ENCODE results near the gene TGM2. TPM values are rescaled to one million over a fixed set of nuclear protein-coding genes. Genes with fewer than 3 reads are reported as not detected.

TGM2 gene
- total RNA-seq, 1 donor from 2014 or later: 3.3 TPM

DNA sequence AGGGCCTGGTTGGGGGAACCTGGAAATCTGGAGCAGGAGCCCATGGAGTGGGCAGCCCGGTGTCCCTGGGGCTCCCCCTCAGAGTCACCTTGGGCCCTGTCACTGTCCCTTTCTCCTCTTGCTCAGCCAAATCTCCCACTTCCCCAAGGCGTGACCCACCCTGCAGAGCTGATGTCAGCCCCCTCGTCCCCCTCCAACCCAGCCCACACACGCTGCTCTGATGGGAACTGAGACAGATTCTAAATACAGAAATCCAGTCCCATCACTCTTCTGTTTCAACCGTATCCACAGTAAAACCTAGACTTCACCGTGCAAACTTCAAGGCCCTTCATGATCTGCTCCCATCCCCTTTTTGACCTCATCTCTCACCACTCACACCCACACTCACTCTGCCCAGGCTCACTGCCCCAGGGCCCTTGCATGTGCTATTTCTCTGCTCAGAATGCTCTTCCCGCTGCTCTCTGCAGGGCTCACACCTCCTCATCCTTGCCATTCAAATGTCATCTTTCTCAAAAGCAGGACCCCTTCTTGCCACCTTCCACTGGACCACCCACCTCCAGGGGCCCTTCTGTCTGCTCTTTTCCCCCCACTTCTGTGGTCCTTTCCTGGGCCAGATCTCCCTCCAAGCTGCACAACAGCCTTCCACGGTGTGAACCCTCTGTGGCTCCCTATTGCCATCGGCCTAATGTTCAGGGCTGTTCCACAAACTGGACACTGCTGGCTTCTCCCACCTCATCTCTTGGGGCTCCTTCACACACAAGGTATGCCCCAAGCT, 16.6 kb downstream of the TGM2 start:
- FAIRE-seq (no peak), DNase-seq (ENCODE audit: low spot score in 2 of 2) (no peak)

DNA sequence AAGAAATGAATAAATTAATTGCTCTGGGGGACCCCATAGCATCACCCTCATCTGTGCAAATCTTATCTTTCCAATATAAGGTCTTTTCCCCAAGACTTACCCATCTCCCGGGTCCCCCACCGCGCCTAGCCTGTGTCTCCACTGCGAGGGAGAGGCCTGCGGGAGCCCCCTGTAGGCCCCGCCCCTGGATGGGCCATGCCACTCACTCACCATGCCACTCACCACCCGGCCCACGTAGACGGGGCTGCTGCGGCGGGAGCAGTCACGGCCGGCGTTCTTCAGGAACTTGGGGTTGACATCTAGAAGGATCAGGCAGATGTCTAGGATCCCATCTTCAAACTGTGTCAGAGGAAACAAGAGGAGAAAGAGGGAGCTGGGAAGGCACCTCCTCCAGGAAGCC, 17.3 kb downstream of the TGM2 start:
- FAIRE-seq: no peak
- no peak for DNase-seq (ENCODE audit: low spot score in 2 of 2)

DNA sequence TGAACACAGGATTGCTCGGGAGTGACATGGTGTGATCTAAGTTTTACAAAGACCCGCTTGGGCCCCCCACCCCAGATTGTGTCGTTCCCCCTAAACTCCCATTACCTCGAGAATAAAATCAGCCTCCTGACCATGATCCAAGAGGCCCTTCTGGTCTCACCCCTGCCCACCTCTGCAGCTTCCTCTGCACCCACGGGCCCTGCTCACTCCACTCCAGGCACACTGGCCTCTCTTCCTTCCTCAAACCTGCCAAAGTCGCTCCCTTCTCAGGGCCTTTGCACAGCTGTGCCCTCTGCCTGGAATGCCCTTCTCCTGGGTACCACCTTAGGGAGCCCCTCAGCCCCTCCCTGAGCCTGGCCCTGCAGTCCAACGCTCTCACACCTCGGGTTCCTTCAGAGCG, 17.9 kb downstream of the TGM2 start:
- FAIRE-seq (no peak), DNase-seq (ENCODE audit: low spot score in 2 of 2) (no peak)

DNA sequence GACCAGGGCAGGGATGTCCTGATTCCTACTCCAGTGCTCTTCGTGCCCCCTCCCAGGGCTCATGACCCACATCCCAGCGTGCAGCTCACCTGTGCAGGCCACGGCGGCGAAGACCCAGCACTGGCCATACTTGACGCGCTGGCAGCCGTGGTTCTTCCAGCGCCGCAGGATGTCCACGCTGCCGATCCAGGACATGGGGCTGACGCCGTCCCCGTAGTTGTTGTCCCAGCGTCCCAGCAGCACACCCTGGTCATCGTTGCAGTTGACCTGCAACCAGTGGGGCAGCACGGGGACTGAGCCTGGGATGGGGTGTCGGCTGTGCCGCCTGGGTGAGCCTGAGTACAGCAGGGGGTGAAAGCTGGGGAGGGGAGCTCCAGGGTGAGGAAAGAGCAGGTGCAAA, 18.4 kb downstream of the TGM2 start:
- FAIRE-seq (no peak), DNase-seq (ENCODE audit: low spot score in 2 of 2) (no peak)

DNA sequence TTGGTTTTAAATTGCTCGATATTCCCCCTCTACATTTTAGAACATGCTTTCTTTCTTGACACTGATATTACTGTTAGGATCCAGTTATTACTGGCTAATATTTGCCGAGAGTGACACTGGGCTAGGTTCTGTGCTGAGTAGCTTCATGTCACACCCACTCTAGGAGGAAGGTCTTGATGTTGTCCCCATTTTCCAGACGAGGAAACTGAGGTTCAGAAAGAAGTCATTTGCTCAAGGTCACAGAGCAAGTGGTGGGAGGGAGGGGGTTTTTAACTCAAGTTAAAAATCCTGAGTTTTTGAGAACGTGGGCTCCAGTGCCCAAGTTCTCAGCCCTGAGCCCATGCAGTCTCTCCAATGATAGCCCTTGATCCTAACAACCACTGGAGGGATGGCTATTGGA, 18.9 kb downstream of the TGM2 start:
- FAIRE-seq (no peak), DNase-seq (ENCODE audit: low spot score in 2 of 2) (no peak)

DNA sequence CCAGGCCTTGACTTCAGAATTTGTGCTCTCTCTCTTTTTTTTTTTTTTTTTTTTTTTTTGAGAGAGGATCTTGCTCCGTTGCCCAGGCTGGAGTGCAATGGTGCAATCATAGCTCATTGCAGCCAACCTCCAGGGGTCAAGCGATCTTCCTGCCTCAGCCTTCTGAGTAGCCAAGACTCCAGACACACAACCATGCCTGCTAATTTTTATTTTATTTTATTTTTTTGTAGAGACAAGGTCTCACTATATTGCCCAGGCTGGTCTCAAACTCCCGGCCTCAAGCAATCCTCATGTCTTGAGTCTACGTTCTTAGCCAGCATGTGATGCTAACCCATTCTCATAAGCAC, 19.4 kb downstream of the TGM2 start:
- FAIRE-seq (no peak), DNase-seq (ENCODE audit: low spot score in 2 of 2) (no peak)

DNA sequence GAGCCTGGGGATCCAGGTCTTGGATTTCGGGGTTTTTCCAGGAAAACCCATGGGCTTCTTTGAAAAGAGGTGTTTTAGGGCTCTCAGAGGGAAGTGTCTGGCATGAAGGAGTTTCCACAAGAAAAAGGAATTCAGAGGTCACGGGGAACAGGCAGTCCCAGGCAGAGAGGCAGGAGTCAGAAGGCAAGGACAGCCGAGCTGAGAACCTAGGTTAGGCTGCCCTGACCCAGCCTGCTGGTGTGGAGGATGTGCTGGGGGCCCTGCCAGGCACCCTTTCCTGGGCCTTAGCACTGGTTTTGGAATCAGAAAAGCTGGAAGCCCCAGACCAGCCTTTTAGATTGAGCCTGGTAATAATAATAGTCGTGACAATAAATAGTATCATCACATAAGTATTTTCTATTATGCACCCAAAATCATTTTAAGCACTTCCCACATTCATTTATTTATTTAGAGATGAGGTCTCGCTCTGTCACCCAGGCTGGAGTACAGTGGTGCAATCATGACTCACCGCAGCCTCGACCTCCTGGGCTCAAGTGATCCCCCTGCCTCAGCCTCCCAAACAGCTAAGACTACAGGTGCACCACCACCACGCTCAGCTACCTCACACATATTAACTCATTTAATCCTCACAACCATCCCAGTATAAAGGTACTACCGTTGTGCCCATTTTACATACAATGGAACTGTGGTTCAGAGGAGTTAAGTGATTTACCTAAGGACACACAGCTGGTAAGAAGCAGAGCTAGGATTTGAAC, 19.9 kb downstream of the TGM2 start:
- DNase-seq (ENCODE audit: low spot score in 2 of 2): no peak
- no peak for FAIRE-seq

DNA sequence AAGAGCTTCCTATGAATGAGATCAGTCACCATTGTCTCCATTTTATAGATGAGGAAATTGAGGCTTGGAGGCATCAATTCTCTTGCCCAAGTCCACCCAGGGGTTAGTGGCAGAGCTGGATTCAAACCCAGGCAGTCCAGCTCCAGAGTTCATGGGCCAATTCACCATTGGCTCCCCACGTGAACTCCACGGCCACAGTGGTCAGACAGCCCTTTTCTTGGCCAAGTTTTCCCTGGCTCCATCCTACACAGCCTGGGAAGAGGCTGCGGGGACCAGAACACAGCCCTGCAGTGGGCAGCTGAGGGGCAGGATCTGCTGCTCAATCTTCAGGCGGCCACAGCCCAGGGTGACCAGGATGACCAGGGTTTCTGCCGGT, 20.5 kb downstream of the TGM2 start:
- no peak for DNase-seq (ENCODE audit: low spot score in 2 of 2)
- no peak for FAIRE-seq

DNA sequence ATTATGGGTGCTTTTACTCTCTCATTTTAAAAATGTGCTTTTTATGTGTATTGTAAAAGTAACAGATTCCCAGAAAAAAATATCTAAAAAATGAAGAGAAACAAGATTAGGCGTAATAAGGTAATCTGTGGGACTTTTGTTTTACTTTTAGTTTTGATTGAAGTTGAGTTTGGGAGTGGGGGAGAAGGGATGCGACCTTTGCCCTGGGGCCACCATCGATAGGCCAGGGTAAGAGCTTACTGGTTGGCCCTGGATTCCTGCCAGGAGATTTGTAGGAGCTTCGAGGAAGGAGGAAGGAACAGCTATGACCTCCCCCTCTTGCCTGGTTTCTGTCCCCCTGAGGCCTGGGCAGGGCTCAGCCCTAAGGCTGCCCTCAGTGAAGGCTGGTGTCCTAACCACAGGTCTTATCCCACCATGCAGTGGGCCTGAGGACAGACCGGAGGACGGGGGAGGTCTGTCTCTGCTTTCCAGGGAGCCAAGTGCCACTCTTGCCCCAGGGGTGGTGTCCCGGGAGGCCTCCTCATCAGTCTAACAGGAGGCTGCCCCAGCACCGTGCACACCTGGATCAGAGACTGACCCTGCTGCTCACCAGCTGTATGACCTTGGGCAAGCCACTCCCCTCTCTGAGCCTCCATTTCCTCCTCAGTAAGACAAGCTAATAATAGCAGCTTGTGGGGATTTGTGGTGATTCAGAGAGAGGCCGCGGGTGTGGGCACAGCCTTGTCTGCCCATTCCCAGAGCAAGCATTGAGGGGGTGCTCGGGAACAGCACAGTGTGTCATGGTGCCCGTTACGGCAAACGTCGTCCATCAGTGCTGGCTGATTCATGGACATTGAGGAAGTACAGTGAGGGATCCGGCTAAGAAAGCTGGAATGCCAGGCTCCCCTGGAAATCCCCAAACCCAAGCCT, 21.2 kb downstream of the TGM2 start:
- no peak for FAIRE-seq
- DNase-seq (ENCODE audit: low spot score in 2 of 2): peak in 1 of 2 donors; percentile 46

DNA sequence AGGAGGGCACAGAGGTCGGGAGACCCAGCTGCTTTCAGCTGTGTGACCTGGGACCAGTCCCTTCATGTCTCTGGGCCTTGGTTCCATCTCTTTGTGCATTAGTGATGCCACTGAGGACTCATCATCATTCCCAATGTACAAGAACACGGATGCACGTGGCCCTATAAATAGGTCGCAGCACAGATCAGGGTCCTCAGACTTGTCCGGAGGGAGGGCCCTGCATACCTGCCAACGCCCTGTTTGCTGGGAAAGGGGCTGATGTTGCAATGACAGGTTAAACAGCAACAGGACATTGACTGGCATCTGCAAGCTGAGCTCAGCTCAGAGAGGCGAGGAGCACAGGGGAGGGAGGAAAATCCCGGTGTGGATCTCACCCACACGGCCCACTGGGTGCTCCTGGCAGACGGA, 21.8 kb downstream of the TGM2 start:
- FAIRE-seq (no peak), DNase-seq (ENCODE audit: low spot score in 2 of 2) (no peak)

DNA sequence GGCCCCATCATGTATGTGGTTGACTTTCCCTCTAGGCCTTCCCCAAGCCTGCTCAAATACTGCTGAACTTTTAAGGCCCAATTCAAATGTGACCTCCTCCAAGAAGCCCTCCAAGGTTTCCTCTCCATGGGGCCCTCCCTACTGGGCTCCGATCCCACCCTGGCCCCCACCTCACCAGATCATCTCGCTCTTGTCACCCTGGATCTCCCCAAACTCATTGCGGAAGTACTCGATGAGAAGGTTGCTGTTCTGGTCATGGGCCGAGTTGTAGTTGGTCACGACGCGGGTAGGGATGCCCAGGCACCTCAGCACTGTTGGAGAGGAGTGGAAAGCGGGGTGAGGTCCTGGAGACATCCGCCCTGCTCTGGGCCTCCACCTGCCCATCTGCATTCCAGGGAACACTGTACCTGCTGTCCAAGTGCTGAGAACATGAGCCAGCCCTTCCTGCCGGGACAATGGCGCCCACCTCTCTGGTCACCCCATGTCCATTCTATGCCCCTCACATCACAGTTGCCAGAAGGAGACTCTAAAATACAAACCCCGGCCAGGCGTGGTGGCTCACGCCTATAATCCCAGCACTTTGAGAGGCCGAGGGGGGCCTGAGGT, 23.1 kb downstream of the TGM2 start:
- no peak for DNase-seq (ENCODE audit: low spot score in 2 of 2)
- FAIRE-seq: no peak

DNA sequence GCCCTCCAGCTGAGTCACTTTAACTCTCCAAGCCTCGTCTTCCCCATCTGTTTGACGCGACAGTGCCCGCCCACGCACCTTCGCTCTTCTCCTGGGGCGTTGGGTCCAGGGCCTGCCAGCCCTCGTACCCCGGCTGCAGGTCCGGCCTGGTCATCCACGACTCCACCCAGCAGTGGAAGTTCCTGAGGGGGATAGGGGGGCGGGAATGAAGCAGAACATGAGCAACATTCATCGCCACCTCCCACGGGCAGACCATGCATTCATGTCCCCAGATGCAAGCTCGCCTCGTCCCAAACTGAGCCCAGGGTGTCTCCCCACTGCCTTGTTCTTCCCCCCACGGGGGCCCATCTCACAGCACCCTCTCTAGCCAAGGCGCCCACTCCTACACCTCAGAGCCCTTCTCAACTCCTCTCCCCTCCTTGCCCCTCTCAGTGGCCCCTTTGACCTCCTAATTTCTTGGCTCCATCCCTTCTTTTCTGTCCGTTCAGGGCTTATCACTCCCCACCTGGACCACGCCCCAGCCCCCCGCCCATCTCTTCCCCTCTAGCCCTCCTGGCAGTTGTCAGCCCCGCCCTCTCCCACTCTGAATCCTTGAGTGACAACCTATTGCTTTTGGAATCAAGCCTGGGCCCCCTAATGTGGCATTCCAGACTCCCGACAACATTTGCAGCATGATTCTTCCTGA, 23.7 kb downstream of the TGM2 start:
- DNase-seq (ENCODE audit: low spot score in 2 of 2): no peak
- no peak for FAIRE-seq

DNA sequence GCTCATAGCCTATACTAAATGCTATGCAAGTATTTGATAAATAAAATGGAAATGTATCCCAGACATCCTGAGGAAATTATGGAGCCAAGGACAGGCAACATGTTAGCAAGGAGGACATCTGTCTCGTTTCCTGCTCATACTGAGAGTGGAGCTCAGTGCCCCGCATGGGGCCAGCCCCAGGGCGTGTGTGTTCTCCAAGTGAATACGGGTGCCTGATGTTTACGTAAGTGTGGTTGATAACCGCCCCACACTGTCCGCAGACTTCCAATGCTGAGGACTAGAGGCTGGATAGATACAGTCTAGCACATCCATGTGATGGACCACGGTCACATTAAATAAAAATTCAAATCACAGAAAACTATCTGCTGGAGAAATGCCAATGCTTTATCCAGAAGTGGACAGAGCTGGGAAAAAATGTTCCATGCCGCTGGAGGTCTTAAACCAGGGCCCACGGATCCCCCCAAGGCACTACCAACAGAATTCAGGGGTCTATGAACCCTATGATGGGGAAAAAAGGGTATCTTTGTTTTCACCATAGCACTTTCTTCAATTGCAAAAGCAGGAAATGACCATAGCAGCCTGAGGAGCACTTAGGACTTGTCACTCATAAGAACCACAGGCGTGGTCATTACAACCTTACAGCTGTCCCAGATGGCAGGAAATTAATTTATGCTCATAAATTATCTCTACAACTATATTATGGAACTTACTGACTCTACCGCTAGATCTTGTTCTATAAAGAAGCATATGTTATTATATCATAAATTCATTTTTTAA, 24.9 kb downstream of the TGM2 start:
- no peak for DNase-seq (ENCODE audit: low spot score in 2 of 2)
- no peak for FAIRE-seq

DNA sequence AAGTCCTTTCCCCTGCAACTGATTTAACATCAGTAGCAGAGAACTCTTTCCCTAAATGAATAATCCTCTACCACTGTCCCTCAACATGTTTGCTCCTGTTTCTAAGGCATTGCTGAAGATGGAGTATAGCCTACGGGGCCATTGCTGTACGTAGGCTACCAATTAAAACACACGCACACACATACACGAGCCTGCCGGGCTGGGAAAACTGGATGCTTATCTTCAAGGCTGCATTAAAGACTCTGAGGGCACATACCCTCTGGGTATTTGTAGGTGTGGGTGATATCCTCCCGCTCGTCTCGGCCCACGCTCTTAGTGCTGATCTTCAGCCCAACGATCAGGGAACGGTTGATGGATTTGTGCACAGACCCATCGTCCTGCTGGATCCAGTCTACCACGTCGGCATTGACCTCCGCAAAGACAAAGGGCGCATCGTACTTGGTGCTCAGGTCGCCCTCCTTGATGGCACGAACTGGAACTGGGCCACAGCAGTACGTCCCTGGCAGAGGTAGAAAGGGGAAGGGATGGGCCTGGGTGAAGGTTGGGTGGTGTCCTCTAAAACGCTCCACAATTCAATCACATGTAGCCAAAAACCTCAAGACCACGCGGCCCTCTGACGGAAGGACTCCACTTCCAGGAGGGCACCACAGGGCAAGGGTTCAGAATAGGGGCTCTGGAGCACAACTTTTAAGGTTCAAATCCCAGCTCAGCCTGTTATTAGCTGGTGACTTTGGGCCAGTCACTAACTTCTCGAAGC, 25.7 kb downstream of the TGM2 start:
- FAIRE-seq: no peak
- DNase-seq (ENCODE audit: low spot score in 2 of 2): no peak

DNA sequence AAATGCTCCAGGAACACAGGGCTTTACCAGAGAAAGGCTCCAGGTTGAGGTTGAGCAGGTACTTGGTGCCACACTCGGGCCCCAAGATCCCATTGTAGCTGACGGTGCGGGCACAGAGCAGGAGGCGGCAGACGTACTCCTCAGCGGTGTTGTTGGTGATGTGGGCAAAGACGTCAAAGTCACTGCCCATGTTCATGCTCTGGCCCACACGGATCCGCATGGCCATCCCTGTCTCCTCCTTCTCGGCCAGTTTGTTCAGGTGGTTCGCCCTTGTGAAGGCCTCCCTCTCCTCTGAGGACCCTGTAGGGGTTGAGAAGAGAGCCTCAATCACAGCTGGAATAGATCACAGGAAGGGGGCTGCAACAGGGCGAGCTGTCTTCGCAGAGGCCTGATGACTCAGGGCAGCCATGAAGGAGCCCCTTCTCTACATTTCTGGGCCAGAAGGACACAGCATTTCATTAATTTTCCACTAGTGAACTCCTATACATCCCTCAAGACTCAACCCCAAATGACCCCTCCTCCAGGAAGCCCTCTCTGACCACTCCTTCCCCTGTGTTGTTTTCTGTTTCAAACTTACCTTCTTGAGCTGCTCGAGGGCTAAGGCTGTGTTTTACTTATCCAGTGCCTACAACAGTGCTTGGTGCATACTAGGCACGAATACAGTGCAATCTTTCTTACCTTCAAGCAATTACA, 26.8 kb downstream of the TGM2 start:
- DNase-seq (ENCODE audit: low spot score in 2 of 2): no peak
- FAIRE-seq: no peak

DNA sequence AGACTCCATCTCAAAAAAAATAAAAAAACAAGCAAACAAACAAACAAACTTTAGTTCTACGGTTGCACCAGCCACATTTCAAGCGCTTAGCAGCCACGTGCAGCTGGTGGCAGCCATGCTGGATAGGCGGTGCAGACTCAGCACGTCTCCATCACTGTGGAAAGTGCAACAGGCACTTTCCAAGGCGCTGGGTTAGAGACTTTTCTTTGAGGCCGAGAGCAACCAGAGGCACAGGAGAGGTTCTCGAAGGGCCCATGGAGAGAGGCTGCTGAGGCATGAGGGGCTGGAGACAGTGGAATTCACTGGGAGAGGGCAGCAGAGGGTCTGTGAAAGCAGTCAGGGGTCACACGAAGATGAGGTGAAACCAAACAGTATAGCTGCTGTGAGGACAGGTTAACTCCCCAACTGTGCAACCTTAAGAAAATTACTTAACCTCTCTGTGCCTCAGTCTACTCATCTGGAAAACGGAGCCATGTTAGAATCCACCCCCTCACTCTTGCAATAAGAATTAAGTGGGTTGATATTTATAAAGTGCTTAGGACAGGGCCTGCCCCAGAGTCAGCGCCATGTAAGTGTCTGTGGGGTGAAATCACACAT, 27.5 kb downstream of the TGM2 start:
- no peak for FAIRE-seq

DNA sequence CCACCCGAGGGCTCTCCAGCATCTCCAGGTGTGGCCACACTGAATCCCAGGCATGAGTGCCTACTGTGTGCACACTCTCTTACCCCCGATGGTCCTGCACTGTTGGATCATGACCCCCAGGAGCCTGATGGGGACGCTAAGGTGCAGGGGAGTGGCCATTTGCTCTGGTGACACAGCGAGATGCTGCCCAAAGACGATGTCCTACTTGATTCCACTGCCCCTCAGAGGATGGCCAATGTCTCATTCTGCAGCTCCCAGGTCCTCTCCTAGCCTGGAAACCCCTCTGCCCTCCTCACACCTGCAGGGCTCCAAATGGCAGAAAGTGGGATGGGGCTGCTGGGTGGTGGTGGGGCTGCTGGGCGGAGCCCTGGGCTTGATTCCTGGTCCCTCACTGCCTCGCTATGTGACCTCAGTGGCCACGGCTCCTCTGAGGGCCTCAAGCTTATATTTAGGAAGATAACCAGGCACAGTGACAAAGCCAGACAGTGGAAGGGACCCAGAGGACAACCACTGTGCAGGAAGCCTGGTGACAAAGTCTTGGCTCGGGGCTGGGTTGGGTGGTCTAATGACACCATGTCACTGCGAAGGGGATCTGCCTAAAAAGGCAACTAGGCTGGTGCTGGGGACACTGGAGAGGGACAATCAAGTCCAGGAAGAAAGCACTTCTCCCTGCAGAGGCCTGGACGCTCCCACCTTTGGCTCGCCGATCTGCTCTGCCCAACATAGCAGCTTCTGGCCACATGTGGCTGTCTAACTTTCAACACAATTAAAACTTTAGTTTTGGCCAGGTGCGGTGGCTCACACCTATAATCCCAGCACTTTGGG, 28.4 kb downstream of the TGM2 start:
- DNase-seq (ENCODE audit: low spot score in 2 of 2) (no peak), FAIRE-seq (no peak)

More for the DNA sequence above, 27.5 kb downstream of the TGM2 start:
- no peak for DNase-seq (ENCODE audit: low spot score in 2 of 2)
